Measurements from ENCODE around the gene WDFY1.
A peak's percentile ranks its signal among the peaks of the same experiment; 100 is the strongest.

DNA sequence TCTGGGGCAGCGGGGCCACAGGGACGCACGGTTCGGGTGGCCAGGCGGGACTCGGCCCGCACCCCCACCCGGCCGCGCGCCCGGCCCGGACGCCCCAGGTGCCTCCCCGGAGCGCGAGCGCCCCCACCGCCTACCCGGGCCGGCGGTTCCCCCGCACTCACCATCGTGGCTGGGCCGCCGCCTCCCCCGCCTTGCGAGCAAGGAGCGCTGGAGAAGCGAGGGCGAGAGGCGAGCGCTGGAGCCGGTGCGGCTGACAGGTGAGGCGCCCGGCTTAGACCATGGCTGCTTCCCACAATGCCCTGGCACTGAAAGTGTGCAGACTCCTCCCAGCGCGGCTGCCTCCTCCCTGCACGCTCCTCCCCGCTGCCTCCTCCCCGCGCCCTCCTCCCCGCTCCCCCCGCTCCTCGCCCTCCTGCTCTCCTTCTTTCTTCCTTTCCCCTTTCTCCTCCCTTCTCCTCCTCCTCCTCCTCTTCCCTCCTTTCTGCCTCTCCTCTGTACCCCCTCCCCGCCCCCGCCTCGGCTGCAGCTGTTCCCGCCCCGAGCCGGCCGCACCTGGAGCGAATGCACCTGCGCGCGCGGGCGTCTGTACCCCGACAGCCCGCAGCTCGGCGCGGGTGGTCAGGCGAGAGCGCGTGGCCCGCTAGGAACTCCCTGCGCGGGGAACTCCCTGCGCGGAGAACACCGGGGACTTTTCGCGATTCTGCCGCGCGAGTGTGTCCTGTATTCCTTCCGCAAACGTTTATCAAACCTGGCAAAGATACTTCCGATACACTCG lies 107.7 kb downstream of the WDFY1 start, which contains the start of gene AP1S3:
- peak; percentile 50 for TF ChIP-seq CTCF (conservative IDR thresholded peaks at IDR 0.05; ENCODE audit: low read length)
- TF ChIP-seq EZH2phosphoT487 (IDR thresholded peaks at IDR 0.05; ENCODE audit: borderline replicate concordance, low read depth, low read length): no peak
